ENCODE data around the gene NUP210L. TPM values are rescaled to one million over a fixed set of nuclear protein-coding genes. Genes with fewer than 3 reads are reported as not detected.
A peak's percentile ranks its signal among the peaks of the same experiment; 100 is the strongest.

The NUP210L gene
- total RNA-seq, 1 experiment from 2014 or later, result not detected

DNA sequence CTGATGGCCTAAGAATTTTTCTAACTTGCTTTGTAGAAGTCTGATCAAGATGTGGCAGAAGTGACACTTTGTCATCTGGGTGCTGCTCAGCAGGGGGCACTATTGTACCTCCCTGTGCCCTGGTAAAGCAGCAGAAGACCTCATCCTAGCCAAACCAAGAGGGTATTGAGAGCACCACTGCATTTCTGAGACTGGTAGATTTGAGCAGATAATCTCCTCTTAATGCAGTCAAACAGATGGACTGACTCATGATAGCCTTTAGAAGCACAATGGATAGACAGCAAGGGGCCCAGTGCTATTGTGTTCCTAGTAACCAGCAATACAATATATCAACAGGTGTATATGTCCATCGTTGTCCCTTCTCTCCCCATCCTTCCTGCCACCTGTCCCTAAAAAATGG lies 31.3 kb upstream of the NUP210L start:
- H3K4me3 ChIP-seq, result no peak overlapping the region
- POLR2A ChIA-PET (ENCODE audit: unreplicated experiment), result no interaction called here
- no peaks in the 10 kb centered on the region for H3K36me3 ChIP-seq (ENCODE audit: low read depth)
- H2AFZ ChIP-seq, result no peak overlapping the region
- H3K4me1 ChIP-seq (replicated peaks; ENCODE audit: insufficient read depth), result peaks cover 6% of the 10 kb centered on the region
- H3K9me3 ChIP-seq (ENCODE audit: insufficient read depth, low read depth), result no peaks in the 10 kb centered on the region
- no peak for TF ChIP-seq EZH2 (IDR thresholded peaks at IDR 0.05; ENCODE audit: low read depth)
- peak; percentile 71 for TF ChIP-seq CTCF (conservative IDR thresholded peaks at IDR 0.05)
- H3K27ac ChIP-seq, result no peak overlapping the region
- H3K9me2 ChIP-seq (ENCODE audit: insufficient read depth), result no peaks in the 10 kb centered on the region
- no peak overlapping the region for H3K4me2 ChIP-seq
- peaks cover 17% of the 10 kb centered on the region for H3K79me2 ChIP-seq (ENCODE audit: low read depth)
- peak; percentile 44 to 45 for DNase-seq
- H4K20me1 ChIP-seq (ENCODE audit: insufficient read depth), result peaks cover 10% of the 10 kb centered on the region
- BruUV-seq (replicated peaks), result no TSS peak
- peaks cover 19% of the 10 kb centered on the region; the same call in 1 of the 2 replicates for H3F3A ChIP-seq (ENCODE audit: insufficient read depth, low read depth)
- intact Hi-C loops (cut with micrococcal nuclease; ENCODE audit: unreplicated experiment), result loop anchor here (2.0 kb wide), 1 partner anchor 361 kb away; no protein-coding TSS in a partner anchor
- peaks cover 7% of the 10 kb centered on the region for H3K27me3 ChIP-seq (ENCODE audit: insufficient read depth, low read depth)
- CTCF ChIA-PET, result no interaction called here

DNA sequence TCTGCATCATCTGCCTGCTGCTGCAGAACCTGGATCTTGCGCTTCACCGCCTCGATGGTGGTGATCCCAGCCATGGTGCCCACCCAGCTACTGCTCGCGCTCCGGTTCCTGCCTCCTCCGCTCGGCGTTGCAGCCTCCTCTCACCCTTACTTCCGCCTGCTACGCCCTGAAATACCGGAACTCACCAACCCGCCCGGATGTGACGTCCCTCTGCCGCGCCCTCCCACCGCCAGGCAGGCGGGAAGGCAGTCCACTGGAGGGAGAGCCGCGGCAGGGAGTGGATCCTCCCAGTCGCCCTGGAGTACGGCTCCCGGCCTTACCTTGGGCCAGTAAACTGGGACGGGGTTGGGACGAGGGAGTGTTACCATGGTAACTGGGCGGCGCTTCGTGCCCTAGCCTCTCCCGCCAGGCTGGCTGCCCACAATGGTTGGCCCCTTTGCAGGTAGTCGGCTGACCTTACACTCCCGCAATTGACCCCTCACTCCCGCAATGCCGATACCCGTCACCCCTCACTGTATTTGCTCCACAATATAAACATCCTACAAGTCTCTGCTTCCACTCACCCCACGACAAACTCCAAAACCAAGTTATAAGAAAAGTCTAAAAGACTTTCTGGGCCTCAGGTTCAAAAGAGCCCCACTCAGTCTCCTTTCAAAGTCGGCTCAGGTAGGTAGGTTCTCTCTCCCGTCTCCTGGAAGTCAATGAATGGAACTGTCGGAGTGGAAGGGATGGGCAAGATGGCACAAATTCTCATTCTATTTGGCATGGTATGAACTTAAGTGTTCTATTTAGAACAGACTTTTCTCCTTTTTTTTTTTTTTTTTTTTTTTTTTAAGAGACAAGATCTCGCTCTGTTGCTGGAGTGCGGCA lies 28.4 kb upstream of the NUP210L start:
- CTCF ChIA-PET, result no interaction called here
- H3K4me1 ChIP-seq (replicated peaks; ENCODE audit: insufficient read depth), result peaks cover 24% of the 10 kb centered on the region
- peaks cover 46% of the 10 kb centered on the region for H3K79me2 ChIP-seq (ENCODE audit: low read depth)
- H3K27ac ChIP-seq, result peak overlapping the region; percentile 74
- peaks cover 19% of the 10 kb centered on the region; the same call in 1 of the 2 replicates for H3F3A ChIP-seq (ENCODE audit: insufficient read depth, low read depth)
- peak overlapping the region; percentile 94 for H2AFZ ChIP-seq
- POLR2A ChIA-PET (ENCODE audit: unreplicated experiment), result interaction anchor here (0.6 to 1.3 kb wide), 2 partner anchors 193 to 291 kb away, joined by 8 to 11 read pairs; partner anchors contain the start of gene RPS27
- H3K36me3 ChIP-seq (ENCODE audit: low read depth), result peaks cover 7% of the 10 kb centered on the region; the same call in 1 of the 2 replicates
- H3K4me2 ChIP-seq, result peak overlapping the region; percentile 93
- intact Hi-C loops (cut with micrococcal nuclease; ENCODE audit: unreplicated experiment), result loop anchor here (2.0 kb wide), 3 partner anchors 90 to 614 kb away; partner anchors contain the start of genes HAX1 and RPS27
- BruUV-seq (replicated peaks), result TSS peak; percentile 82
- no peaks in the 10 kb centered on the region for H3K9me3 ChIP-seq (ENCODE audit: insufficient read depth, low read depth)
- H4K20me1 ChIP-seq (ENCODE audit: insufficient read depth), result peaks cover 39% of the 10 kb centered on the region
- DNase-seq, result peak; percentile 97 to 98
- no peak for TF ChIP-seq CTCF (conservative IDR thresholded peaks at IDR 0.05)
- TF ChIP-seq EZH2 (IDR thresholded peaks at IDR 0.05; ENCODE audit: low read depth), result no peak
- no peaks in the 10 kb centered on the region for H3K9me2 ChIP-seq (ENCODE audit: insufficient read depth)
- H3K4me3 ChIP-seq, result peak overlapping the region; percentile 83
- no peaks in the 10 kb centered on the region for H3K27me3 ChIP-seq (ENCODE audit: insufficient read depth, low read depth)

GRCh38 chr1:154182344-154183045 lies 27.6 kb upstream of the NUP210L start:
- Histone ChIP-seq H3K4me2 (peak overlapping the region; percentile 93), H3K27ac (peak overlapping the region; percentile 74), H3K27me3 (ENCODE audit: insufficient read depth, low read depth) (no peaks in the 10 kb centered on the region), H3K79me2 (ENCODE audit: low read depth) (peaks cover 54% of the 10 kb centered on the region), H3K9me3 (ENCODE audit: insufficient read depth, low read depth) (no peaks in the 10 kb centered on the region), H3F3A (ENCODE audit: insufficient read depth, low read depth) (peaks cover 19% of the 10 kb centered on the region; the same call in 1 of the 2 replicates), H3K4me1 (replicated peaks; ENCODE audit: insufficient read depth) (peaks cover 24% of the 10 kb centered on the region), H3K4me3 (peak overlapping the region; percentile 83), H4K20me1 (ENCODE audit: insufficient read depth) (peaks cover 47% of the 10 kb centered on the region), H2AFZ (peak overlapping the region; percentile 85), H3K36me3 (ENCODE audit: low read depth) (peaks cover 11% of the 10 kb centered on the region; the same call in 1 of the 2 replicates), H3K9me2 (ENCODE audit: insufficient read depth) (no peaks in the 10 kb centered on the region)
- intact Hi-C loops (cut with micrococcal nuclease; ENCODE audit: unreplicated experiment), result loop anchor here (1.0 to 2.0 kb wide), 4 partner anchors 38 to 614 kb away; partner anchors contain the start of genes HAX1, RPS27 and UBAP2L
- BruUV-seq (replicated peaks), result no TSS peak
- TF ChIP-seq EZH2 (IDR thresholded peaks at IDR 0.05; ENCODE audit: low read depth) (no peak), CTCF (conservative IDR thresholded peaks at IDR 0.05) (no peak)
- peak; percentile 70 to 76 for DNase-seq
- ChIA-PET CTCF (interaction anchor here (0.6 kb wide), 1 partner anchor 181 kb away, joined by 8 read pairs; no protein-coding TSS in a partner anchor), POLR2A (ENCODE audit: unreplicated experiment) (interaction anchor here (0.5 to 1.3 kb wide), 7 partner anchors 34 to 372 kb away, joined by 3 to 11 read pairs (median 6); partner anchors contain the start of gene RPS27)
